Measurements from ENCODE around the gene MCM3.
A peak's percentile ranks its signal among the peaks of the same experiment; 100 is the strongest.

Gene MCM3

GRCh38 chr6:52300489-52300931 lies 16.0 kb upstream of the MCM3 start:
- no peak for DNase-seq

- DNase-seq = no peak
Measured at GRCh38 chr6:52299653-52300052, 15.1 kb upstream of the MCM3 start.

- DNase-seq = no peak
Measured at GRCh38 chr6:52297433-52297832, 12.9 kb upstream of the MCM3 start.

GRCh38 chr6:52293067-52293466 lies 8.5 kb upstream of the MCM3 start:
- no peak for DNase-seq

DNA sequence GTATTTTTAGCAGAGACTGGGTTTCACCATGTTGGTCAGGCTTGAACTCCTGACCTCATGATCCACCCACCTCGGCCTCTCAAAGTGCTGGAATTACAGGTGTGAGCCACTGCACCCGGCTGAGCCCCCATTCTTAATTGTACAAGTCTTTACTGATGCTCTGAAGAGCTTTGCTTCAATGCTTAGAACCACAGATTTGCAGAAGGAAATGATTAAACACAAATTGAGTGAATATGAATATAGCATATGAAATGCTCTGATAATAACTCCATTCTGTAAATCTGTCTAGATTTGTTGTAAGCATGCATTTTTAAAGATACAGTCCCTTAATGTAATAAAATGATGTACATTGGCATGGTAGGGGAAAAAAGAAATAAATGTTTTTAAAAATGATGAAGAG lies 4.3 kb upstream of the MCM3 start:
- DNase-seq = no peak

GRCh38 chr6:52288216-52288615 lies 3.7 kb upstream of the MCM3 start:
- DNase-seq = no peak

- peak; percentile 76 for DNase-seq
Measured at GRCh38 chr6:52286798-52287432, 2.4 kb upstream of the MCM3 start.

GRCh38 chr6:52285177-52286068 lies 881 bp upstream of the MCM3 start:
- no peak for DNase-seq

DNA sequence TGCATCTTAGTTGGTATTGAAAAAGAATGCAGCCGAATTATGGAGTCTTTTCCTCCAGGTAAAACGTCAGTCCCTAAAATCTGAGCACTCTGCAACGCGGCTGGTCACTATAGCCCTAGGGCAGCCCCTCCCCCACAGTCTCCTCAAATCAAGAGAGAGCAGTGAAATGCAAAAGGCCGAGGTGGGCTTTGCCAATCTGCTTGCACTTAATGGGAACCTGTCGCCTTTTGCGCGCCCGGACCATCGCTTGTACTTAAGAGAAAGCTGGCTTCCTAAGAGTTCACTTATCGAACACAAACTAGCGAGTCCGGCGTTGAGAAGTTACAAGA lies 447 bp downstream of the MCM3 start:
- DNase-seq = peak; percentile 21

DNA sequence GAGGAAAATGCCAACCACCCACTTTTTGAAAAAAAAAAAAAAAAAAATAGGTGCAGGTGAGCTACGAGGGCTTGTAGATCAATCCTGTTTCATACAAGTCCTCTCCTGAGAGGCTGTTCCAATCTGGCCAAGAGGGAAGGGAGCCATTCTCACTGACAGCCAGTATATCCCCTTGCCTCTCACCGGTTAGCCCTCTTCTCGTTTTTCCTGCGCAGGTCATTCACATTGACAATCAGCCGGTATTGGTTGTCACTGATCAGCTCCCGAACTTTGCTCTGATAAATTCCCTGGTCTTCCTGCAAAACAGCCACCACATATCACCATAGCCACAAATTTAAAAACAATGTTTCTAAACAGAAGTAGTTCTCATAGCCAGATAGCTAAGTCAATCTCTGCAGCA lies 1.4 kb downstream of the MCM3 start:
- no peak for DNase-seq

GRCh38 chr6:52276130-52276529 lies 8.4 kb downstream of the MCM3 start:
- no peak for DNase-seq

DNA sequence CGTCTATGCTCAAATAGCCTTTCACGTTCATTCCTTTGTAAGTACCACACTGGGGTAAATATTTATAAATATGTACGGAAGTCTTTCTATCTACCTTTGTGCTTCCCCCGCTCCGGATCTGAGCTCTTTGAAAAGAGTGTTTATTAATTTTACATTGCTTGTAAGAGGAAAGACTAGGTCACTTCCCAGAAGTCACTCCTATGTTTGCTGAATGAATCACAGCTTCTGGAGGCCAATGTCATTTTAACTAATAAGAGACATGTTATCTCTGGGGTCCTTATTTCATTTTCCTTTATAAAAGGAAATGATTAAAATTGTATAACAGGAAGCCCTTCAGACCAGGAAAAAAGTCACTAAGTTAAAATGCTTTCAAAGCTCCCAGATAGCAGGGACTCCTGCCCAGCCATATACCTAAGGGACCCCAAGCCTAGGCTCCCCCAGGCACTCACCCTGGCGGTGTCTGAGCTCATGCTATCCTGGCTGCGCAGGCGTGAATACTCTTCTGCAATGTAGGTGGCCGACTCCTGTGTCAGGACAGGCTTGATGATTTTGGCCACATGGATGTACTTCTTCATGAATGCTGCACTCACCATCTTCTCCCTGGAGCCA lies 12.6 kb downstream of the MCM3 start:
- DNase-seq = no peak

GRCh38 chr6:52263709-52264540 lies 20.6 kb downstream of the MCM3 start:
- DNase-seq = no peak

DNA sequence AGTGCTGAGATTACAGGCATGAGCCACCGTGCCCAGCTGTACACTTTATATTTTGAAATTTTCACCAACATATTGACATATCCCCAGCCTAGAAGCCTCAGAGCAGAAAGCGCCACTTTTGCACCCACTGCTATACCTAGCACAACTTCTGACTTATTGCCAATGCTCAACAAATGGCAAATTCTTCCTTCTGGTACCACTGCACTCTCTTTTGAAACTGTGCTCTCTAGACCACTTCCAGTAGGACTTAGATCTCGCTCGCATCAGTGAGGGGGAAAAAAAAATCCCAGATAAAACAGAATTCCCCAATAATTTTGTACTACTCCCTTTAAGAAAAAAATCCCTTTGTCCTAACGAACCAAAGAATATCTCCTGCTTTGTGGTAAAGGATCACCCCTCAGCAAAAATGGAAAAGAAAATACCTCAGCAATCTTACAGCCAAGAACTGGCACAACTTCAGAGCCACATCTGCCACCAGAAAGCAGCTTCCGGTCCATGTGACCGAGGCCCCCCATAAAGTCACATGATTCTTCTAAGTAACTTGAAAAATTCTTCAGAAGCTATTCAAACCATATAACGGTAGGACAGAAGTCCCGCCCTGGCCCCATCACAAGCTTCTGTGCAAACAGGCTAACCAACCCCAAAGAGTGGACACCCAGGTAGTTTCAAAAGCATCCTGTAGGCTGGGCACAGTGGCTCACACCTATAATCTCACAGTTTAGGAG lies 21.8 kb downstream of the MCM3 start:
- DNase-seq = no peak

DNA sequence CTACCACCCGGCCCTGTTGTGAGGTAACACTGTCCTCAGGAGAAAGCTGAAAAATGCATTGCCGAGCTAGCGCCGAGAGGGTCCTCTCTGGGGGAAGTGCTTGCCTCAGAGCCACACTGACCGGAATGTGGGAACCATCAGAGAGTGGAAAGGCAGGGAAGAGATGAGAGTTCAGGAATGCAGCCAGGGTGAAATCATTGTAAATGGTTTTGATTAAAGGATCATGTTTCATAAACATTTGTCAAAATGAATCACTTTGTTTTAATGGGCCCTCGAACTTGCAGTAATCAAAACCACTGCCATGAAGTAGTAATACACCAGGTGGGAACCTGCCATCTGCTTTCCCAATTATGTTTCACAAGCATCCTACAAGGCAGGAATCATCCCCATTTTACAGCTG lies 23.3 kb downstream of the MCM3 start:
- no peak for DNase-seq

GRCh38 chr6:52260634-52261033 lies 23.9 kb downstream of the MCM3 start:
- no peak for DNase-seq

DNA sequence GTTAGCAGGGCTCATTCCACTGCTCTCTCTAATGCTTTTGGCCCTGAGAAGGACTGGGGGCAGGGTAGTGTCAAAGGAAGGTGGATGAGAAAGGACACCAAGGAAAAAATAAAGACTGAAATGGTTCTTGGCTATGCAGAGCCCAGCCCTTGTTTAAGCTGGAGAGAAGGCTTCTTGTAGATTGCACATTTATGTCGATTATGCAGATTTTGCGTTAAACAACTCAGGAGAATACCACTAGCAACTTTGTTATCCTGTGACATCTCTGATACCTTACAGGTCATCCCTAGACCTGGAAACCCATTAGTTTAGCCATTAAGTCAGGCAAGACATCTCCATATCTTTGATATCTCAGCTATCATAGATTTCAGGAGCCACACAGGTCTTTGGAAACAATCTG lies 29.1 kb downstream of the MCM3 start:
- DNase-seq = no peak

DNA sequence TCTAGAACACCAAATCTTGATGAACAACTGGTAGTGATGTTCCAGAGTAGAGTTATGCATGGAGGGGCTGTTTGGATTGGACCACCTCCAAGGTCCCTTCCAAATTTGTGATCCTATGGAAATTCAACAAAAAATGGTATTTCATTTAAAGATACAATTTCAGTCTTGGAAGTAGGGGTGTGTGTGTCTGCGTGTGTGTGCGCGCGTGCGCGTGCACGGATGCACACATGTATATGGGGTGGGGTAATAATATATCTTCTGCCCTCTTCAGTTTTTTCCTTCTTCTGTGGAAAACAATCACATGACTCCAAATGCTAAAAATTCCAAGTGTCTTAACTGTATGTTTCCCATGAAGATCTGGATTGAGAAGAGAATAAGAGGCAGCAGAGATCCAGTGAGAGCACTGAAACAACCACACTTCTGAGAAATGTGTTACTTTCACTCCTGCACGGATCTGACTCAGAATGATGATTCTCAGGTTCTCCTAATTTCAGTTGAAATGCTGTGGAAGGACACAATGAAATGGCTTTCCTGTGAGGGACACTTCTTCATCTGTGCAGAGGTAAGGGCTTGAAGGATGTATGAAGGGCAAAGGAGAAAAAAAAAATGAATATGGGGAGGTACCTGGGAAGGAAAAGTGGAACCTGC lies 29.7 kb downstream of the MCM3 start:
- DNase-seq = no peak

DNA sequence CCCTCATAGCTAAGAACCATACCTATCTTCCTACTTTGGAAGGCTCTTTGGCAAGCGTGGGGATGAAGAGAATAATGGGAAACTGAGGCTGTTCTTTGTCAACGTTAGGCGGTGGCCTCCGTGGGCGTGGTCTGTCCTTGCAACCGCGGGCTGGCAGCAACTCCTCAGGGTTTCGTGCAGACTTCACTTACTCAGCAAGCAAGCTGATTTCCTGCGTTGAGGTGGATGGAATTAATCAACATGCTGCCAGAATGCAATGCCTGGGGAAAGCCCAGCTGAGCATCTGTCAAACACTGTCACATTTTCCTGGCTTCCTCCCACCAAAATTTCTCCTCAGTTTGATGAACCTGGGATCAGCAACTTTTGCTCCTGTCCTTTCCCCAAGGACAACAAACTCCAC lies 31.0 kb downstream of the MCM3 start:
- DNase-seq = no peak

DNA sequence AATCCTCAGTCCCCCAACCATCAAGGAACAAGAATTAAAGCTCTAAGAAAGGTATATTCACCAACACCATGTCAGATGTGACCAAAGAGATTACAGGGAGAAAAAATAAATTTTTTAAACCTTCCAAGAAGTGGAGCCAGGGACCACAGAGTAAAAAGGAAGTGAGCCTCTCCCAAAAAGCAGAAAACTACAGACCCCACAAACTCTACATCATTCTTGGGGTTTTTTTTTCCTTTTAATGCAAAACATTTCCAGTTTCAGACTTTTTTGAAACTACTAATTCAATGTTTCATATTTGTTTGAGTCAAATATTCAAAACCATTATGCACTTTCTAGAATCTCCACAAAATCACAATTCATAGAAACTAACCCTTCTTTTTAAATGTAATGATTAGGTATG lies 33.4 kb downstream of the MCM3 start:
- DNase-seq = no peak

DNA sequence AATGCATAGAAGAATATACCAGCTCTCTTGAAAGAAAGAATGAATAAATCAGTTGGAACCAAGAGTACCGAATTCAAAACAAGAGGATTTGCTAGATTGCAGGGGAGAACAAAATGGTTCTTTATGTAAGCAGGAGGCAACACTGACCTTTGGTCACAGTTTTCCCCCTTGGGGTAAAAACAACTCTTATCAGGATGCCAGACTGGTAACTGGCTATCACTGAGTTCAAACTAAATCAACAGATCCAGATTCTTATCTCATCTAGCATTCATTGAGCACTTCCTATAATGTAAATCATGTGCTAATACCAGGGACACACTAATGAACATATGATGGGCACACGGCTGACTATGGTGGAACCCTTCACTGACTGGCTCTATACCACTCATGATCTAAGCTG lies 35.5 kb downstream of the MCM3 start:
- DNase-seq = no peak

DNA sequence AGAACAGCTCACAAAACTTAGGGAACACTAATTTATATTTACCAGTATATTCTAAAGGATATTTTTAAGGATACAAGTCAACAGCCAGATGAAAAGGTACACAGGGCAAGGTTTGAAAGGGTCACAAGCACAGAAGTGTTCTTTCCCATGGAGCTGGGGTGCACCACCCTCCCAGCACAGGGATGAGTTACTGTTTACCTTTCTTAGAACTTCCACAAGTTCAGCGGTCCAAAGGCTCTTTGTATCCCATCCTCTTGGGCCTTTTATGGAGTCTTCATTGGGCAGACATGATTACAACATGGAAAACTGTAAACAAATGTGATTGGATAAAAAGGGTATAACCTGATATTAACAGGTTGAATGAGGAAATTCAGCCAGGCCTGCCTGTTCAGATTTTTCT lies 39.1 kb downstream of the MCM3 start:
- no peak for DNase-seq
